MM.1S (cell line): Measurements from ENCODE around the gene ZNF451.

Experiments used
- EZH2 ChIP-seq: fragments of 300-600 bp; sonication (generic); optimal IDR thresholded peaks from 2 replicates; pipeline ENCODE3; 2017; ENCODE audit warnings: low read depth, mild to moderate bottlenecking, antibody characterized with exemption, low read length, mixed read lengths
- TF ChIP-seq, protein P1 (sequence below): fragments of 300-600 bp; sonication (generic); IDR thresholded peaks from 2 replicates; pipeline ENCODE4 v1.5.1; 2016; ENCODE audit warnings: antibody characterized with exemption, low read length, mixed read lengths

DNA sequence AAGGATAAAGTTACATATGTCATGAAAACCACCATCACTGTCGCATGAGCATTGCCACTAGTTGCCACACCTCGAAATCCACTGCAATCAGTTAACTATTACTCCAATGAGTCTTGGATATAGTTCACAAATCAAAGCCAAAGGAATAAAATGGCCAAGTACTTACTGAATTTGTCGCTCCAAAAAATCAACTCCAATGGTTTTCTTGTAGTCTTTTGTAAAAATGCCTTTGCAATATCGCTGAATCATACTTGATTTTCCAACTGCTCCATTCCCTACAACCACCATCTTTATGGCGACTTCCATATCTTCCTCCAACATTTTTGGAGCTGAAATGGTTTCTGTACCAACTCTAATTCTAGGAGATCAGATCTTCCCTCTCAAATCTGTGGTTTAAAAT is 120.1 kb downstream of the ZNF451 start:
- no peak for TF ChIP-seq EZH2
- TF ChIP-seq, protein P1, sequence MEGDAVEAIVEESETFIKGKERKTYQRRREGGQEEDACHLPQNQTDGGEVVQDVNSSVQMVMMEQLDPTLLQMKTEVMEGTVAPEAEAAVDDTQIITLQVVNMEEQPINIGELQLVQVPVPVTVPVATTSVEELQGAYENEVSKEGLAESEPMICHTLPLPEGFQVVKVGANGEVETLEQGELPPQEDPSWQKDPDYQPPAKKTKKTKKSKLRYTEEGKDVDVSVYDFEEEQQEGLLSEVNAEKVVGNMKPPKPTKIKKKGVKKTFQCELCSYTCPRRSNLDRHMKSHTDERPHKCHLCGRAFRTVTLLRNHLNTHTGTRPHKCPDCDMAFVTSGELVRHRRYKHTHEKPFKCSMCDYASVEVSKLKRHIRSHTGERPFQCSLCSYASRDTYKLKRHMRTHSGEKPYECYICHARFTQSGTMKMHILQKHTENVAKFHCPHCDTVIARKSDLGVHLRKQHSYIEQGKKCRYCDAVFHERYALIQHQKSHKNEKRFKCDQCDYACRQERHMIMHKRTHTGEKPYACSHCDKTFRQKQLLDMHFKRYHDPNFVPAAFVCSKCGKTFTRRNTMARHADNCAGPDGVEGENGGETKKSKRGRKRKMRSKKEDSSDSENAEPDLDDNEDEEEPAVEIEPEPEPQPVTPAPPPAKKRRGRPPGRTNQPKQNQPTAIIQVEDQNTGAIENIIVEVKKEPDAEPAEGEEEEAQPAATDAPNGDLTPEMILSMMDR = no peak
